NT2/D1 (cell line): ENCODE results near the gene RYR2.

Source experiments
- YY1 ChIP-seq: IDR thresholded peaks from 2 replicates; pipeline ENCODE4 v1.6.1; 2011; ENCODE audit not compliant: insufficient read length, insufficient read depth
- ZNF274 ChIP-seq: IDR thresholded peaks from 2 replicates; pipeline ENCODE4 v1.6.1; 2011; ENCODE audit warnings: mild to moderate bottlenecking, low read depth, low read length

GRCh38 chr1:237191403-237191802 is 149.4 kb downstream of the RYR2 start:
- TF ChIP-seq YY1 (no peak), ZNF274 (no peak)
